ENCODE data around the gene FAM180B. TPM values are rescaled to one million over a fixed set of nuclear protein-coding genes. Genes with fewer than 3 reads are reported as not detected.
A peak's percentile ranks its signal among the peaks of the same experiment; 100 is the strongest.

Gene FAM180B
- total and polyA plus RNA-seq, 2 donors (not counting 1 experiment from before 2014, with no cell fraction given) = not detected

DNA sequence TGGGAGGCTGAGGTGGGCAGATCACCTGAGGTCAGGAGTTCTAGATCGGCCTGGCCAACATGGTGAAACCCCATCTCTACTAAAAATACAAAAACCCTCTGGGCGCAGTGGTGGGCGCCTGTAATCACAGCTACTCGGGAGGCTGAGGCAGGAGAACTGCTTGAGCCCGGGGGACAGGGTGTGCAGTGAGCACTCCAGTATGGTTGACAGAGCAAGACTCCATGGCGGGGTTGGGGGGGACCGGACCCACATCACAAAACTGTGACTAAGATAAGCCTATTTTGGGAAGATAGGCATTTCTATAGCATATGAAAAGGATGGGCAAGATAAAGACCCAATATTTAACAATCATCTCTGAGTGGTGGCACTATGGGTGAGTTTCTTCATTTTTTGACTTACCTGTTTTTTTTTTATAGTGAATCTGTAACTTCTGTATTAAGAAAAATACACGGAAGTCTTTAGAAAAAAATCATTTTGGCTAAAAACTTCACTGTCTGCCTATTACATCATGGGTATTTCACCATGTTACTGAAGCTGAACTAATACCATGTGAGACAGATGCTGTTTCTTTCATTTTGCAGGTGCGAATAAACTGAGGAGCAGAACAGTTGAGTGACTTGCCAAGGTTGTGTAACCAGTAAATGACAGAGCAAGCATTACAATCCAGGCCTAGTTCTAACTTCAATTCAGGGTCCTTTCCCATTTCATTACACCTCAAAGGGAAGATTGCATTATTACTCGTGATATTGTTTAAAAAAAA is 36.0 kb upstream of the FAM180B start:
- Histone ChIP-seq H3K79me2 (ENCODE audit: control insufficient read depth, insufficient read depth, low read length) (peaks cover 69% of the 10 kb centered on the region), H4K20me1 (ENCODE audit: control insufficient read depth, extremely low read depth, insufficient read depth, low read length) (no peaks in the 10 kb centered on the region), H3K4me3 (replicated peaks in 1 of 4; ENCODE audit: control extremely low read depth in 1 of 4, insufficient read depth in 1 of 4, low read depth in 3 of 4, low read length in 4 of 4) (peak overlapping the region in 2 of 4 experiments; percentile 69 to 81), H3K9me3 (ENCODE audit: control insufficient read depth, insufficient read depth, low read depth, low read length) (no peaks in the 10 kb centered on the region), H2AFZ (ENCODE audit: low read length) (no peak overlapping the region), H3K36me3 (ENCODE audit: control insufficient read depth, insufficient read depth, low read length) (no peaks in the 10 kb centered on the region), H3K4me1 (ENCODE audit: control insufficient read depth, extremely low read depth, insufficient read depth, low read length) (peaks cover 3% of the 10 kb centered on the region), H3K4me2 (ENCODE audit: extremely low read depth, insufficient read depth, low read length) (no peak overlapping the region), H3K9ac (ENCODE audit: insufficient read depth, low read length) (no peak overlapping the region), H3K27me3 (ENCODE audit: control insufficient read depth, insufficient read depth, low read length) (no peaks in the 10 kb centered on the region), H3K27ac (ENCODE audit: insufficient read depth, low read length) (no peak overlapping the region)
- DNase-seq (ENCODE audit: low read depth in 2 of 2) = peak in 1 of 2 donors; percentile 42
- TF ChIP-seq CTCF (conservative IDR thresholded peaks at IDR 0.05 in 1 of 2, IDR thresholded peaks at IDR 0.05 in 1 of 2; ENCODE audit: low read depth in 1 of 2, low read length in 2 of 2) (no peak), EZH2 (IDR thresholded peaks at IDR 0.05; ENCODE audit: low read length, missing control alignments) (no peak)

DNA sequence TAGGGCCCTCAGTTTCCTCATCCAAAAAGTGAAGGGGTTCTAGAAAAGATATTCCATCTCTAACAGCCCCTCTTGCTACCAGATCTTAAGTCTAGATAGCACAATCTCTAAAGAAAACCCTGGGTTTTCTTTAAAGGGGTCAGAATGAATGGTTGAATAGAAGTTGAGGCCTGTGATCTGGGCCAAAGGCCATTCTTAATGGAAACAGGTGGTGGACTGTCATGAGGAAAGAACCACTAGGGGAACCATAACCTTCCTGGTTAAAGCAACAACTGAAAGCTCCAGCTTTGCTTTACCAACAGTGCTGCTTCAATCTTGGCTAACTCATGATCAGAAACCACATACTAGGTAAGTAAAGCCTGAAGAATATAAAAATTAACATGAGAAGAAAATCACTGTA is 35.4 kb upstream of the FAM180B start:
- Histone ChIP-seq H3K36me3 (ENCODE audit: control insufficient read depth, insufficient read depth, low read length) (no peaks in the 10 kb centered on the region), H3K79me2 (ENCODE audit: control insufficient read depth, insufficient read depth, low read length) (peaks cover 67% of the 10 kb centered on the region), H3K4me1 (ENCODE audit: control insufficient read depth, extremely low read depth, insufficient read depth, low read length) (peaks cover 3% of the 10 kb centered on the region), H3K27me3 (ENCODE audit: control insufficient read depth, insufficient read depth, low read length) (no peaks in the 10 kb centered on the region), H3K9ac (ENCODE audit: insufficient read depth, low read length) (no peak overlapping the region), H2AFZ (ENCODE audit: low read length) (no peak overlapping the region), H3K4me3 (replicated peaks in 1 of 4; ENCODE audit: control extremely low read depth in 1 of 4, insufficient read depth in 1 of 4, low read depth in 3 of 4, low read length in 4 of 4) (peak overlapping the region; percentile 69 to 100 (median 89)), H4K20me1 (ENCODE audit: control insufficient read depth, extremely low read depth, insufficient read depth, low read length) (no peaks in the 10 kb centered on the region), H3K9me3 (ENCODE audit: control insufficient read depth, insufficient read depth, low read depth, low read length) (no peaks in the 10 kb centered on the region), H3K4me2 (ENCODE audit: extremely low read depth, insufficient read depth, low read length) (peak overlapping the region; percentile 90), H3K27ac (ENCODE audit: insufficient read depth, low read length) (no peak overlapping the region)
- DNase-seq (ENCODE audit: low read depth in 2 of 2) = peak; percentile 32 to 46
- TF ChIP-seq EZH2 (IDR thresholded peaks at IDR 0.05; ENCODE audit: low read length, missing control alignments) = no peak
- TF ChIP-seq CTCF (conservative IDR thresholded peaks at IDR 0.05 in 1 of 2, IDR thresholded peaks at IDR 0.05 in 1 of 2; ENCODE audit: low read depth in 1 of 2, low read length in 2 of 2) = peak; percentile 40 to 49

GRCh38 chr11:47552056-47552565 is 34.4 kb upstream of the FAM180B start:
- no peaks in the 10 kb centered on the region for H3K27me3 ChIP-seq (ENCODE audit: control insufficient read depth, insufficient read depth, low read length)
- peak overlapping the region; percentile 90 for H3K4me2 ChIP-seq (ENCODE audit: extremely low read depth, insufficient read depth, low read length)
- no peaks in the 10 kb centered on the region for H3K9me3 ChIP-seq (ENCODE audit: control insufficient read depth, insufficient read depth, low read depth, low read length)
- peak; percentile 58 to 70 for DNase-seq (ENCODE audit: low read depth in 2 of 2)
- H3K79me2 ChIP-seq (ENCODE audit: control insufficient read depth, insufficient read depth, low read length) = peaks cover 57% of the 10 kb centered on the region
- TF ChIP-seq EZH2 (IDR thresholded peaks at IDR 0.05; ENCODE audit: low read length, missing control alignments) (no peak), CTCF (conservative IDR thresholded peaks at IDR 0.05 in 1 of 2, IDR thresholded peaks at IDR 0.05 in 1 of 2; ENCODE audit: low read depth in 1 of 2, low read length in 2 of 2) (no peak)
- H3K9ac ChIP-seq (ENCODE audit: insufficient read depth, low read length) = peak overlapping the region; percentile 88
- no peaks in the 10 kb centered on the region for H3K36me3 ChIP-seq (ENCODE audit: control insufficient read depth, insufficient read depth, low read length)
- H4K20me1 ChIP-seq (ENCODE audit: control insufficient read depth, extremely low read depth, insufficient read depth, low read length) = no peaks in the 10 kb centered on the region
- peaks cover 3% of the 10 kb centered on the region for H3K4me1 ChIP-seq (ENCODE audit: control insufficient read depth, extremely low read depth, insufficient read depth, low read length)
- H3K27ac ChIP-seq (ENCODE audit: insufficient read depth, low read length) = peak overlapping the region; percentile 96
- H3K4me3 ChIP-seq (replicated peaks in 1 of 4; ENCODE audit: control extremely low read depth in 1 of 4, insufficient read depth in 1 of 4, low read depth in 3 of 4, low read length in 4 of 4) = peak overlapping the region; percentile 69 to 100 (median 89)
- peak overlapping the region; percentile 28 for H2AFZ ChIP-seq (ENCODE audit: low read length)
